Breast epithelium (tissue), 4 donors: Measurements from ENCODE around the gene ATG5. TPM values are rescaled to one million over a fixed set of nuclear protein-coding genes. Genes with fewer than 3 reads are reported as not detected.
"Not testable (repeated sequence)": the region's sequence is repeated elsewhere in the genome, so short reads cannot be mapped to it uniquely, and the experiment has no call there.

ENCODE experiments used
- DNase-seq, 2 donors: peaks; one replicate each; pipeline ENCODE4 v3.0.0-alpha.2; 2019; ENCODE audit warnings: low spot score in 2 of 2
- H3K27ac ChIP-seq, 2 donors: fragments of 200-600 bp; sonication (generic) in 1 of 2; one replicate each; pipeline ENCODE4 v1.5.1; 2016 to 2019; ENCODE audit warnings: mild to moderate bottlenecking in 1 of 2
- H3K27me3 ChIP-seq, 2 donors: fragments of 200-600 bp; sonication (generic) in 1 of 2; one replicate each; pipeline versions ENCODE4 v1.5.1 to v1.6.0; 2017 to 2019; ENCODE audit warnings: control low read depth in 1 of 2, mild to moderate bottlenecking in 1 of 2
- H3K36me3 ChIP-seq: fragments of 200-600 bp; one replicate; pipeline ENCODE4 v1.5.1; 2019
- H3K4me1 ChIP-seq, 2 donors: fragments of 200-600 bp; sonication (generic); one replicate each; pipeline ENCODE4 v1.5.1; 2016 to 2019; ENCODE audit warnings: control low read depth in 1 of 2
- H3K4me3 ChIP-seq, 3 donors: fragments of 200-600 bp; sonication (generic); 1 replicate in 2 of 3; 2 replicates in 1 of 3; pipeline ENCODE4 v1.5.1; 2016 to 2019; ENCODE audit warnings: mild to moderate bottlenecking in 3 of 3, moderate library complexity in 2 of 3
- H3K9me3 ChIP-seq, 2 donors: fragments of 200-600 bp; sonication (generic) in 1 of 2; one replicate each; pipeline ENCODE4 v1.5.1; 2016 to 2019; ENCODE audit warnings: control low read depth in 1 of 2
- POLR2A ChIP-seq: fragments of 450-650 bp; IDR thresholded peaks from one replicate; pipeline ENCODE4 v1.6.1; 2016; ENCODE audit warnings: antibody characterized with exemption, mild to moderate bottlenecking, moderate library complexity
- POLR2AphosphoS5 ChIP-seq, 3 donors: sonication (generic); formaldehyde crosslinking; IDR thresholded peaks; one replicate each; pipeline ENCODE4 v1.6.1; 2017; ENCODE audit warnings: antibody characterized with exemption in 3 of 3
- intact Hi-C: fragments of 100-400 bp; cut with DNase I; formaldehyde crosslinking; loops from one replicate; pipeline ENCODE4 v1.15.1; 2023; ENCODE audit warnings: low total_unique reads
- total RNA-seq, 3 donors: library from RNA; depleted of rRNA; stranded (reverse); fragments of >200 nt; gene quantifications; one replicate each; pipeline ENCODE4 v1.1.0, GENCODE V29; 2016
- TF ChIP-seq, protein P1 (sequence below), 3 donors: fragments of 450-650 bp; IDR thresholded peaks; one replicate each; pipeline ENCODE4 v1.5.1; 2016 to 2017; ENCODE audit warnings: antibody characterized with exemption in 3 of 3, mild to moderate bottlenecking in 3 of 3, moderate library complexity in 3 of 3

The ATG5 gene
- total RNA-seq, 3 donors from 2014 or later = 35.8 to 51.1 (median 45.9) TPM

DNA sequence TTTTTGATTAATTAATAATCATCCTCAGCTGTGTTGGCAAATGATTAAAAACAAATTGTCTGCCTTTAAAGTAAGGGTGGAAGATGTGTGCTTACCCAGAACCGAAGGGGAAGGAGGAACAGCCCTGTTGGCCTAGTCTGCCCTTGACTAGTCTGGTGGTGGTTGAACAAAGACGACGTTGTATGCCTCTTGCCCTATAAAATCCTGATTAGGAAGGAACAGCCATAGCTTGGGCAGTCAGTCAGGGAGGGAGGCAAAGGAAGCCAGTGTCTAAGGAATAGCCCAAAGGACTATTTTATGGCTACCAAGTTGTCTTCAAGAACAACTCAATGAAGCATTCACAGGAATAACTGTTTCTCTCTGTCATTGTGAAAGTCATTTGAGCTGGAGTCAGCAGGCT lies 168.7 kb downstream of the ATG5 start:
- Histone ChIP-seq H3K36me3 (no peaks in the 10 kb centered on the region), H3K27ac (peak overlapping the region in 1 of 2 donors; percentile 38), H3K27me3 (no peaks in the 10 kb centered on the region), H3K4me3 (no peak overlapping the region), H3K4me1 (no peaks in the 10 kb centered on the region), H3K9me3 (no peaks in the 10 kb centered on the region)
- DNase-seq = no peak
- intact Hi-C loops = no loop called here
- TF ChIP-seq POLR2A (no peak), POLR2AphosphoS5 (IDR thresholded peaks at IDR 0.05) (no peak)
- TF ChIP-seq, protein P1, sequence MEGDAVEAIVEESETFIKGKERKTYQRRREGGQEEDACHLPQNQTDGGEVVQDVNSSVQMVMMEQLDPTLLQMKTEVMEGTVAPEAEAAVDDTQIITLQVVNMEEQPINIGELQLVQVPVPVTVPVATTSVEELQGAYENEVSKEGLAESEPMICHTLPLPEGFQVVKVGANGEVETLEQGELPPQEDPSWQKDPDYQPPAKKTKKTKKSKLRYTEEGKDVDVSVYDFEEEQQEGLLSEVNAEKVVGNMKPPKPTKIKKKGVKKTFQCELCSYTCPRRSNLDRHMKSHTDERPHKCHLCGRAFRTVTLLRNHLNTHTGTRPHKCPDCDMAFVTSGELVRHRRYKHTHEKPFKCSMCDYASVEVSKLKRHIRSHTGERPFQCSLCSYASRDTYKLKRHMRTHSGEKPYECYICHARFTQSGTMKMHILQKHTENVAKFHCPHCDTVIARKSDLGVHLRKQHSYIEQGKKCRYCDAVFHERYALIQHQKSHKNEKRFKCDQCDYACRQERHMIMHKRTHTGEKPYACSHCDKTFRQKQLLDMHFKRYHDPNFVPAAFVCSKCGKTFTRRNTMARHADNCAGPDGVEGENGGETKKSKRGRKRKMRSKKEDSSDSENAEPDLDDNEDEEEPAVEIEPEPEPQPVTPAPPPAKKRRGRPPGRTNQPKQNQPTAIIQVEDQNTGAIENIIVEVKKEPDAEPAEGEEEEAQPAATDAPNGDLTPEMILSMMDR (IDR thresholded peaks at IDR 0.05) = no peak

GRCh38 chr6:106156413-106156812 lies 169.1 kb downstream of the ATG5 start:
- H3K36me3 ChIP-seq = no peaks in the 10 kb centered on the region
- no peaks in the 10 kb centered on the region for H3K4me1 ChIP-seq
- DNase-seq = no peak
- H3K27me3 ChIP-seq = no peaks in the 10 kb centered on the region
- H3K9me3 ChIP-seq = no peaks in the 10 kb centered on the region
- TF ChIP-seq POLR2AphosphoS5 (IDR thresholded peaks at IDR 0.05) = no peak
- intact Hi-C loops = no loop called here
- no peak overlapping the region for H3K4me3 ChIP-seq
- peak overlapping the region in 1 of 2 donors; percentile 38 for H3K27ac ChIP-seq

DNA sequence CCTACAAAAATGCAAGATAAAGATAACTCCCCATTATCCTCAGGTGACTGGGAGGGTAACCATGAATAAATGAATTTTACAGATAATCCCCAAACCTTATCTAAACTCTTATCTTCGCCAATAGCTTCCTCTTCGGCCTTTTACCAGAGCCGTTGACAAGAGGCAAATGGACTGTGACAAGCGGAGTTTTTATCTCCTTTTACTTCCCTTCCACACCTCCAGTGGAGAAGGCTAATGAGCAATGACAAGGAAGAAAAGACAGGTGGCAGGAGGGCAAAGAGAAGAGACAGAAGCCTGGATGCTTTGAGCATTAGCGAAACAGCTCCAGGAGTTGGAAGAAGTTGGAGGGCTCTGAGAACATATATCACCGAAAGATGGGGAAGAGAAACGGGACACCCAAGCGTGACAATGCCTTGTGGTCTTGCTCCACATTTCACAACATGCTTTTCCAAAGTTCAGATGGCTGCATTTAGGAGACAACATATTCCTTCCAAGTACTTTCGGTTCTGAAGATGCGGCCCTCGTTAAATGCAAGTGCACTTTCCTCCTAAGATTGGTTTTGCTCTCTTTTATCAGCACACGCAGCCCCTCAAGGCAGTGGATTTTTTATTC lies 170.2 kb downstream of the ATG5 start:
- no peak overlapping the region for H3K4me3 ChIP-seq
- no peak for DNase-seq
- H3K4me1 ChIP-seq = no peaks in the 10 kb centered on the region
- TF ChIP-seq, protein P1 (IDR thresholded peaks at IDR 0.05) = no peak
- TF ChIP-seq POLR2AphosphoS5 (IDR thresholded peaks at IDR 0.05) (no peak), POLR2A (no peak)
- no peaks in the 10 kb centered on the region for H3K9me3 ChIP-seq
- H3K27me3 ChIP-seq = no peaks in the 10 kb centered on the region
- H3K36me3 ChIP-seq = no peaks in the 10 kb centered on the region
- no peak overlapping the region for H3K27ac ChIP-seq
- intact Hi-C loops = no loop called here

DNA sequence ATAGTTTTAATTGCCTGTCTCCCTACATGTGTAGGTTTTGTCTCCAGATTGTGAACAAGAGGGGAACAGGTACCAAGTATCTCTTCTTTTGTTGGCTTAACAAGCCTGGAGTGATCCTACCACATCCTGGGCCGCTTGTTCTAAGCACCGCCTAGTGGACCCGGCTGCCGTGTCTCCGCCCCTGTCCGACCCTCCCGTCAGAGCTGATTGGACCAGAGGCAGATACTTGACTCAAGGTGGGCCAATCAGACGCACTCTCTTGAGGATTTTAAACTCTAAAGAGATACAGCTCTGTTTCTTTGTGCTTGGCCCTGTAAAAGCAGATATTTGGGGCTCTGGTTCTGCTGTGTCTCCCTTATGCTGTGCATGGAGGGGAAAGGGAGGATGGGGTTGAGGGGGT lies 171.2 kb downstream of the ATG5 start:
- no peak overlapping the region for H3K27ac ChIP-seq
- H3K9me3 ChIP-seq = no peaks in the 10 kb centered on the region
- no peaks in the 10 kb centered on the region for H3K36me3 ChIP-seq
- DNase-seq = no peak
- TF ChIP-seq POLR2AphosphoS5 (IDR thresholded peaks at IDR 0.05) = no peak
- no peak for TF ChIP-seq POLR2A
- TF ChIP-seq, protein P1 (IDR thresholded peaks at IDR 0.05) = no peak
- no peaks in the 10 kb centered on the region for H3K27me3 ChIP-seq
- H3K4me3 ChIP-seq = no peak overlapping the region
- H3K4me1 ChIP-seq = no peaks in the 10 kb centered on the region
- intact Hi-C loops = no loop called here

DNA sequence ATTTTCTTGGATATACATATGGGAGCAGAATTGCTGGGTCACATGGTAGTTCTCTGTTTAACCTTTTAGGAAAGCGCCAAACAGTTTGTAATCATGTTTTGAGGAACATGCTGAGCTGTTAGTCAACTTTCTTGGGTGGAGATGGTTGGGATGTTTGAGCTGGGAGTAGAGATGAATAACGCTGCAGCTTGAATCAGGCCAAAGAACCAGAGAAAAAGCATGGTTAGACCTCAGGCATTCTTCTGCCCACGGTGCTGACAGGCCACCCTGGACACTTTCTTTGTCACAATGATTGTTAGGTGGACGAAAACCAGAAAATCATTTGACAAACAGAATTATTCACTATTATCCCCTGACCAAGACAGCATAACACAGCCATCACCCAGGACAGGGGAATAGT lies 172.6 kb downstream of the ATG5 start:
- no peak for TF ChIP-seq POLR2A
- TF ChIP-seq, protein P1 (IDR thresholded peaks at IDR 0.05) = no peak
- TF ChIP-seq POLR2AphosphoS5 (IDR thresholded peaks at IDR 0.05) = no peak
- no peaks in the 10 kb centered on the region for H3K4me1 ChIP-seq
- intact Hi-C loops = loop anchor here (1.0 kb wide), 1 partner anchor 14 kb away; no protein-coding TSS in a partner anchor
- DNase-seq = no peak
- no peak overlapping the region for H3K4me3 ChIP-seq
- no peaks in the 10 kb centered on the region for H3K9me3 ChIP-seq
- H3K36me3 ChIP-seq = no peaks in the 10 kb centered on the region
- no peaks in the 10 kb centered on the region for H3K27me3 ChIP-seq
- no peak overlapping the region for H3K27ac ChIP-seq

DNA sequence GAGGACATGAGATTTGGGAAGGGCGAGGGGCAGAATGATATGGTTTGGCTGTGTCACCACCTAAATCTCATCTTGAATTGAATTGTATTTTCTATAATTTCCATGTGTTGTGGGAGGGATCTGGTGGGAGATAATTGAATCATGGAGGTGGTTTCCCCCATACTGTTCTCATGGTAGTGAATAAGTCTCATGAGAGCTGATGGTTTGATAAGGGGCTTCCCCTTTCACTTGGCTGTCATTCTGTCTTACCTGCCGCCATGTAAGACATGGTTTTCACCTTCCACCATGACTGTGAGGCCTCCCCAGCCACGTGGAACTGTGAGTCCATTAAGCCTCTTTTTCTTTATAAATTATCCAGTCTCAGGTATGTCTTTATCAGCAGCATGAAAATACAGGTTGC lies 173.1 kb downstream of the ATG5 start:
- DNase-seq, H3K36me3 ChIP-seq, H3K27ac ChIP-seq, H3K9me3 ChIP-seq, H3K4me1 ChIP-seq, H3K4me3 ChIP-seq, H3K27me3 ChIP-seq: not testable (repeated sequence)
- intact Hi-C loops = loop anchor here (1.0 kb wide), 1 partner anchor 13 kb away; no protein-coding TSS in a partner anchor
